ENCODE measurements around the gene ATG16L1. TPM values are rescaled to one million over a fixed set of nuclear protein-coding genes. Genes with fewer than 3 reads are reported as not detected.

The ATG16L1 gene
- polyA plus RNA-seq, 1 donor (not counting 4 experiments of a cell fraction or from before 2014, with no cell fraction given) = 38.5 TPM

DNA sequence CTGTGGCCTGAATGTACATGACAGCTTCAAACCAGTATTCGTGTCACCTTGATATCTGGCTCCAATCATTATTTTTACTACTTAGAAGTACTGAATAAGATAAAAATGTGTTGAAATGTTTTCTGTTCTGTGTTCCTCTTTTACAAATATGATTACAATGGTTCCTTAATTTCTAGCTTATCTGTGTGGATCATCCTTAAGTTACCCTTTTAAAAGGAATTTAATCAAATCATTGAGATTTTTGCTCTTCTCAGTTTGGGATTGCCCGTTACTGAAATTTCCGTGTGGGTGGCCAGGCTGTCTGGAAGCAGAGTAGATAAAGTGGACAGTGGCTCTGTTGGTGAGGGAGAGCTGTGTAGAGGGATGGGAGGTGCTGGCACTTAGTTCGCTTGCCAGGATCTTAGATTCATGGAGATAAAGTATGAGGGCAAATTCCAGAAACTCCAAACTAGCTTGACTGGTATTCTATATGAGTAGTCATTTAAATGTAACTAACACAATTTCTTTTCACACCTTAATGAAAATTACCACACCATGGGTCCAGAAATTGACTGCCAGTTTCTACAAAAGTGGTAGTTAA is 28.7 kb downstream of the ATG16L1 start:
- Histone ChIP-seq H3K27ac (ENCODE audit: control insufficient read depth, insufficient read depth, low read length) (no peak overlapping the region), H3K4me1 (ENCODE audit: control insufficient read depth, extremely low read depth, insufficient read depth, low read length) (no peaks in the 10 kb centered on the region), H3K9me3 (ENCODE audit: control insufficient read depth, low read depth, low read length) (no peaks in the 10 kb centered on the region), H3K36me3 (ENCODE audit: control insufficient read depth in 2 of 2, extremely low read depth in 1 of 2, insufficient read depth in 2 of 2, low read length in 2 of 2) (peaks cover 22 to 34% of the 10 kb centered on the region in 2 experiments), H3K9ac (ENCODE audit: control insufficient read depth, extremely low read depth, insufficient read depth, low read length) (no peak overlapping the region), H4K20me1 (ENCODE audit: control insufficient read depth, extremely low read depth, insufficient read depth, low read length) (no peaks in the 10 kb centered on the region), H3K4me3 (ENCODE audit: control insufficient read depth in 2 of 3, extremely low read depth in 1 of 3, insufficient read depth in 2 of 3, low read depth in 1 of 3, low read length in 3 of 3) (no peak overlapping the region), H3K79me2 (ENCODE audit: control insufficient read depth, insufficient read depth, low read length) (no peaks in the 10 kb centered on the region), H3K4me2 (ENCODE audit: control insufficient read depth, extremely low read depth, insufficient read depth, low read depth, low read length) (no peak overlapping the region), H3K27me3 (ENCODE audit: control insufficient read depth, extremely low read depth, insufficient read depth, low read length) (no peaks in the 10 kb centered on the region), H3K9me1 (ENCODE audit: control insufficient read depth, extremely low read depth, insufficient read depth, low read length) (no peaks in the 10 kb centered on the region), H2AFZ (ENCODE audit: control insufficient read depth, low read length) (no peak overlapping the region)
- dilution Hi-C loops (cut with MboI; ENCODE audit: extremely low pct_ligation_motif_present, low sequenced_read_pairs) = no loop called here
- FAIRE-seq (no peak), DNase-seq (ENCODE audit: low read depth, low spot score) (no peak)
- TF ChIP-seq CTCF (optimal IDR thresholded peaks at IDR 0.05 in 1 of 3, IDR thresholded peaks at IDR 0.05 in 1 of 3, conservative IDR thresholded peaks at IDR 0.05 in 1 of 3; ENCODE audit: extremely low read depth in 1 of 3, insufficient read depth in 2 of 3, low read length in 3 of 3) (no peak), EZH2 (IDR thresholded peaks at IDR 0.05; ENCODE audit: low read length) (no peak)

DNA sequence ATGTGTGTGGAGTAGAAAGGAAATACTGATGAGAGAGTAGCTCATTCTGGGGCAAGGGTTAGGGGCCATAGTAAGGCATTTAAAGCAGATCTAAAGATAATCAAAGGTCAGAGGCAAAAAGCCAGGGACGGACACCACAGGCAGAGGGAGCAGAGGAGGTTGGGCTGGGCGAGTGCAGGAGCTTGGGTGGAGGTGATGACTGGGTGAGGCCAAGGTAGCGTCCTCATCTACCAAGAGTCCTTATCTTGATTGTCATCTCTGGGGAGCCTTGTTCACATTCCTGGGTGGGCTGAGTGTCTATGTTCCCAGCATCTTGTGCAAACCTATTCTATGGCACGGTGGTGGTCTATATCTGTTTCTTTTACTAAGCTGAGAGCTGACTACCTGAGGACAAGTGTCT is 30.1 kb downstream of the ATG16L1 start:
- Histone ChIP-seq H3K4me1 (ENCODE audit: control insufficient read depth, extremely low read depth, insufficient read depth, low read length) (peaks cover 3% of the 10 kb centered on the region), H3K9me3 (ENCODE audit: control insufficient read depth, low read depth, low read length) (no peaks in the 10 kb centered on the region), H3K4me3 (ENCODE audit: control insufficient read depth in 2 of 3, extremely low read depth in 1 of 3, insufficient read depth in 2 of 3, low read depth in 1 of 3, low read length in 3 of 3) (no peak overlapping the region), H3K79me2 (ENCODE audit: control insufficient read depth, insufficient read depth, low read length) (no peaks in the 10 kb centered on the region), H2AFZ (ENCODE audit: control insufficient read depth, low read length) (no peak overlapping the region), H4K20me1 (ENCODE audit: control insufficient read depth, extremely low read depth, insufficient read depth, low read length) (no peaks in the 10 kb centered on the region), H3K9ac (ENCODE audit: control insufficient read depth, extremely low read depth, insufficient read depth, low read length) (no peak overlapping the region), H3K9me1 (ENCODE audit: control insufficient read depth, extremely low read depth, insufficient read depth, low read length) (no peaks in the 10 kb centered on the region), H3K36me3 (ENCODE audit: control insufficient read depth in 2 of 2, extremely low read depth in 1 of 2, insufficient read depth in 2 of 2, low read length in 2 of 2) (peaks cover 21 to 31% of the 10 kb centered on the region in 2 experiments), H3K4me2 (ENCODE audit: control insufficient read depth, extremely low read depth, insufficient read depth, low read depth, low read length) (no peak overlapping the region), H3K27ac (ENCODE audit: control insufficient read depth, insufficient read depth, low read length) (no peak overlapping the region), H3K27me3 (ENCODE audit: control insufficient read depth, extremely low read depth, insufficient read depth, low read length) (no peaks in the 10 kb centered on the region)
- dilution Hi-C loops (cut with MboI; ENCODE audit: extremely low pct_ligation_motif_present, low sequenced_read_pairs) = no loop called here
- DNase-seq (ENCODE audit: low read depth, low spot score) = no peak
- TF ChIP-seq EZH2 (IDR thresholded peaks at IDR 0.05; ENCODE audit: low read length) = no peak
- no peak for TF ChIP-seq CTCF (optimal IDR thresholded peaks at IDR 0.05 in 1 of 3, IDR thresholded peaks at IDR 0.05 in 1 of 3, conservative IDR thresholded peaks at IDR 0.05 in 1 of 3; ENCODE audit: extremely low read depth in 1 of 3, insufficient read depth in 2 of 3, low read length in 3 of 3)
- FAIRE-seq = no peak

Measured in keratinocyte (primary cell).